HCT116 (cell line): ENCODE data around the gene NTRK3.

Source experiments
- EZH2phosphoT487 ChIP-seq: fragments of 200-600 bp; IDR thresholded peaks from 2 replicates; pipeline ENCODE4 v1.6.1; 2018; ENCODE audit warnings: antibody characterized with exemption, borderline replicate concordance
- TCF7L2 ChIP-seq: IDR thresholded peaks from 2 replicates; pipeline ENCODE4 v1.7.0; 2011; ENCODE audit warnings: borderline replicate concordance, inconsistent platforms; ENCODE audit not compliant: insufficient read depth, insufficient read length; ENCODE audit errors: extremely low read depth

DNA sequence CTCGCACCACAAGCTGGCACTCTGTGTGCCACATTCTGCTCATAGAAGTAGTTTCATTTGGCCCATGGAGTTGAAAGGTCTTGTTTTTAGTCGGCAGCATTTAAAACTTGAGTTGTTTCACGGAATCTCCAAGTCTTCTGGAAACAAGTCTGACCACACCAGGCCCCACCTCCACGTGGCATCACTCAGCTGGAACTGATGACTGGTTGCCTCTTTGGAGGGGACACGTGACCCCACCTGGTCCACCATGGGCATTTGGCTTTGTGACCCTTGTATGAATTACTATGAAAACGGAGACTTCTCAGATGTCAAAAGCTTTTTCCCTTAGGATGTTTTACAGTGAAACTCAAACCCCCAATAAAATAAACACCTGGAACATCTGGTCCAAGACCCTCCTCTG, 74.9 kb downstream of the NTRK3 start:
- TF ChIP-seq TCF7L2 (no peak), EZH2phosphoT487 (no peak)
